Mesenchymal stem cell (in vitro differentiated cells and primary cell): ENCODE results near the gene TTC7B.
A peak's percentile ranks its signal among the peaks of the same experiment; 100 is the strongest.

Source experiments
- DNase-seq: peaks from one replicate; pipeline ENCODE4 v3.0.0-alpha.2; 2013
- H2AFZ ChIP-seq: one replicate; pipeline ENCODE4 v1.6.1; 2013; ENCODE audit warnings: low read depth, mild to moderate bottlenecking, control low read depth, inconsistent platforms, low read length, moderate library complexity
- H2AK5ac ChIP-seq: 2 replicates; pipeline ENCODE4 v1.6.1; 2013; ENCODE audit warnings: low read length, moderate library complexity, mild to moderate bottlenecking, inconsistent platforms; ENCODE audit not compliant: severe bottlenecking
- H2BK120ac ChIP-seq: one replicate; pipeline ENCODE4 v1.6.1; 2013; ENCODE audit warnings: low read depth, mild to moderate bottlenecking, inconsistent platforms, low read length, moderate library complexity
- H2BK12ac ChIP-seq, 2 experiments: one replicate each; pipeline ENCODE4 v1.6.1; 2013; ENCODE audit warnings: inconsistent platforms in 2 of 2, low read length in 2 of 2, mild to moderate bottlenecking in 2 of 2, moderate library complexity in 2 of 2, control low read depth in 1 of 2
- H2BK15ac ChIP-seq: one replicate; pipeline ENCODE4 v1.6.1; 2013; ENCODE audit warnings: mild to moderate bottlenecking, low read depth, inconsistent platforms; ENCODE audit not compliant: poor library complexity, severe bottlenecking
- H2BK5ac ChIP-seq: 2 replicates; pipeline ENCODE4 v1.6.1; 2013; ENCODE audit warnings: low read depth, mild to moderate bottlenecking, low read length, control low read depth, inconsistent platforms; ENCODE audit not compliant: poor library complexity, severe bottlenecking
- H3K14ac ChIP-seq, 2 experiments: one replicate each; pipeline ENCODE4 v1.6.1; 2013; ENCODE audit warnings: inconsistent platforms in 2 of 2, low read length in 2 of 2, control low read depth in 1 of 2, mild to moderate bottlenecking in 1 of 2, moderate library complexity in 1 of 2
- H3K18ac ChIP-seq, 2 experiments: one replicate each; pipeline ENCODE4 v1.6.1; 2013; ENCODE audit warnings: inconsistent platforms in 2 of 2, low read length in 2 of 2, control low read depth in 1 of 2, low read depth in 1 of 2, mild to moderate bottlenecking in 1 of 2
- H3K23ac ChIP-seq, 2 experiments: one replicate each; pipeline ENCODE4 v1.6.1; 2013; ENCODE audit warnings: inconsistent platforms in 2 of 2, low read length in 2 of 2, mild to moderate bottlenecking in 2 of 2, moderate library complexity in 2 of 2, control low read depth in 1 of 2
- H3K27ac ChIP-seq: 2 replicates; pipeline ENCODE4 v1.5.1; 2013; ENCODE audit warnings: mild to moderate bottlenecking, moderate library complexity, low read length, control low read depth, inconsistent platforms; ENCODE audit not compliant: poor library complexity, severe bottlenecking
- H3K27me3 ChIP-seq, 2 experiments: 2 replicates each; pipeline versions ENCODE4 v1.6.1 to v1.7.0; 2013; ENCODE audit warnings: low read length in 2 of 2, mild to moderate bottlenecking in 2 of 2, moderate library complexity in 2 of 2, control low read depth in 1 of 2, inconsistent platforms in 1 of 2; ENCODE audit not compliant: control insufficient read depth in 1 of 2, insufficient read depth in 1 of 2
- H3K36me3 ChIP-seq, 2 experiments: 2 replicates each; pipeline versions ENCODE4 v1.6.1 to v1.7.0; 2013; ENCODE audit warnings: low read length in 2 of 2, control low read depth in 1 of 2, inconsistent platforms in 1 of 2, low read depth in 1 of 2, mild to moderate bottlenecking in 1 of 2; ENCODE audit not compliant: insufficient read depth in 2 of 2, control insufficient read depth in 1 of 2
- H3K4ac ChIP-seq, 2 experiments: one replicate each; pipeline ENCODE4 v1.6.1; 2013; ENCODE audit warnings: inconsistent platforms in 2 of 2, low read length in 2 of 2, mild to moderate bottlenecking in 2 of 2, moderate library complexity in 2 of 2, control low read depth in 1 of 2, low read depth in 1 of 2
- H3K4me1 ChIP-seq: 2 replicates; pipeline ENCODE4 v1.6.1; 2013; ENCODE audit warnings: low read depth, low read length, control low read depth; ENCODE audit not compliant: control insufficient read depth, insufficient read depth
- H3K4me2 ChIP-seq: 2 replicates; pipeline ENCODE4 v1.6.1; 2013; ENCODE audit warnings: low read length, mild to moderate bottlenecking, inconsistent platforms; ENCODE audit not compliant: poor library complexity, severe bottlenecking
- H3K4me3 ChIP-seq, 2 experiments: 2 replicates each; pipeline versions ENCODE4 v1.5.1 to v1.7.0; 2013; ENCODE audit warnings: low read length in 2 of 2, mild to moderate bottlenecking in 2 of 2, control low read depth in 1 of 2, low read depth in 1 of 2; ENCODE audit not compliant: insufficient read depth in 1 of 2
- H3K79me1 ChIP-seq: replicated peaks from 2 replicates; pipeline ENCODE4 v1.6.1; 2013; ENCODE audit warnings: mild to moderate bottlenecking, control low read depth, low read length, inconsistent platforms; ENCODE audit not compliant: poor library complexity, severe bottlenecking
- H3K9ac ChIP-seq: 2 replicates; pipeline ENCODE4 v1.7.0; 2013; ENCODE audit warnings: mild to moderate bottlenecking, low read length, moderate library complexity
- H3K9me3 ChIP-seq: 2 replicates; pipeline ENCODE4 v1.7.0; 2013; ENCODE audit warnings: mild to moderate bottlenecking, low read length; ENCODE audit not compliant: control insufficient read depth
- H4K8ac ChIP-seq: one replicate; pipeline ENCODE4 v1.6.1; 2013; ENCODE audit warnings: inconsistent platforms, mild to moderate bottlenecking, low read length, moderate library complexity
- H4K91ac ChIP-seq: one replicate; pipeline ENCODE4 v1.6.1; 2013; ENCODE audit warnings: mild to moderate bottlenecking, low read length, inconsistent platforms
- WGBS: methylation state at CpG from one replicate; pipeline ENCODE4 v1.1.7; 2013; ENCODE audit warnings: mixed read lengths; 5-methylcytosine and 5-hydroxymethylcytosine counted together

TTC7B gene

GRCh38 chr14:90628825-90629224 is 187.4 kb downstream of the TTC7B start:
- WGBS = 98% methylated on average over 8 of the region's 8 CpGs
- Histone ChIP-seq H2AFZ (no peak overlapping the region), H4K8ac (peak overlapping the region; percentile 32), H3K4me2 (no peak overlapping the region), H3K4me3 (no peak overlapping the region), H2BK120ac (no peak overlapping the region), H3K18ac (no peak overlapping the region), H3K27me3 (no peaks in the 10 kb centered on the region), H3K79me1 (no peaks in the 10 kb centered on the region), H3K27ac (no peak overlapping the region), H2BK15ac (no peak overlapping the region), H4K91ac (peak overlapping the region; percentile 34), H2BK12ac (no peak overlapping the region), H3K4me1 (peaks cover 16% of the 10 kb centered on the region), H3K36me3 (peaks cover 3 to 6% of the 10 kb centered on the region in 2 experiments), H3K9ac (no peak overlapping the region), H2AK5ac (no peak overlapping the region), H2BK5ac (no peak overlapping the region), H3K14ac (no peak overlapping the region), H3K23ac (no peak overlapping the region), H3K4ac (no peak overlapping the region), H3K9me3 (no peaks in the 10 kb centered on the region)
- DNase-seq = no peak

DNA sequence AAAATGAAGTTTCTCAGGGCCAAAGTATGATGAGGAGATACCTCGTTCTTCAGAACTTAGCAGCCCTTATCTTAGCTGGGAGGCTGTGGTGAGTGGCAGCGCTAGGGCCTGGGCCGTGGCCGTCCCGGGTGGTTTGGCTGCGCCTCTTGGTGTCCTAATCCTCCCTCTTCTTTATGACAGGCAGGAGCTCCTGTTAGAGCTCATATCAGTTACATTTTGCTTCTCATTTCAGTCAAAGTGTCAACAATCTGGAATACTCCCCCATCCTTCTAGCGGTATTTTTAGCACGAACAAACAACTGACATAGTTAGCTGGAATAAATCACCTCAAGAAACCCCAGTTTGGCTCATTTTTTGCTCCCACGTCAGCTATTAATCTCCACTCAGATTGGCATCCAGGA is 188.8 kb downstream of the TTC7B start:
- Histone ChIP-seq H3K4me2 (no peak overlapping the region), H3K79me1 (no peaks in the 10 kb centered on the region), H2BK120ac (no peak overlapping the region), H3K27me3 (no peaks in the 10 kb centered on the region), H3K9ac (no peak overlapping the region), H2BK15ac (no peak overlapping the region), H3K27ac (no peak overlapping the region), H2BK5ac (no peak overlapping the region), H3K36me3 (peaks cover under 1 to 6% of the 10 kb centered on the region in 2 experiments), H2BK12ac (no peak overlapping the region), H3K23ac (no peak overlapping the region), H4K91ac (no peak overlapping the region), H4K8ac (no peak overlapping the region), H2AK5ac (no peak overlapping the region), H3K9me3 (no peaks in the 10 kb centered on the region), H3K4me3 (no peak overlapping the region), H2AFZ (no peak overlapping the region), H3K18ac (no peak overlapping the region), H3K4ac (no peak overlapping the region), H3K4me1 (peaks cover 15% of the 10 kb centered on the region), H3K14ac (no peak overlapping the region)
- WGBS = 86% methylated on average over 9 of the region's 9 CpGs
- no peak for DNase-seq

GRCh38 chr14:90626550-90626949 is 189.7 kb downstream of the TTC7B start:
- Histone ChIP-seq H2BK5ac (no peak overlapping the region), H3K4ac (no peak overlapping the region), H3K27me3 (no peaks in the 10 kb centered on the region), H4K91ac (no peak overlapping the region), H3K27ac (no peak overlapping the region), H3K9ac (no peak overlapping the region), H3K14ac (no peak overlapping the region), H2AK5ac (no peak overlapping the region), H2BK12ac (no peak overlapping the region), H3K4me1 (peaks cover 14% of the 10 kb centered on the region), H2BK15ac (no peak overlapping the region), H2AFZ (no peak overlapping the region), H3K79me1 (no peaks in the 10 kb centered on the region), H2BK120ac (no peak overlapping the region), H3K23ac (no peak overlapping the region), H4K8ac (no peak overlapping the region), H3K36me3 (peaks cover 0 to 6% of the 10 kb centered on the region in 2 experiments), H3K9me3 (no peaks in the 10 kb centered on the region), H3K18ac (no peak overlapping the region), H3K4me3 (no peak overlapping the region), H3K4me2 (no peak overlapping the region)
- 98% methylated on average over 7 of the region's 7 CpGs for WGBS
- no peak for DNase-seq

DNA sequence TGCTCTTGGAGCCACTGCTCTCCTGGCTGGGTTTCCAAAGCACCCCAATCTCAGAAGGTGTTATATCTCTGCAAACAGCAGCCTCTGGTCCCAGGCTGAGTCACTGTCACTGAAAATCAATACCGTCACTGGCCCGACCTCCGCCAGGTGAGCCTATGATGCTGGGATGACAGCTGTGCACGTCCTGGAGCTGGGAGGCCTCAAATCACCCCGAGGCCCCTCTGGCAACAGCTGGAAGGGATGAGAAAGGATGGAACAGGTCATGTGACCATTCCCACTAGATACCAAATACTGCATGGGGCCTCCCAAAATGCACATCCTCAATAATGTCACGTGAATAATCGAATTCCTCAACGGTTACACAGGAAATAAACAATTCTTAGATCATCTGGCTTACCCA is 190.8 kb downstream of the TTC7B start:
- 68% methylated on average over 7 of the region's 8 CpGs for WGBS
- no peaks in the 10 kb centered on the region for H3K79me1 ChIP-seq
- peaks cover 0 to 9% of the 10 kb centered on the region in 2 experiments for H3K36me3 ChIP-seq
- no peak overlapping the region for H3K14ac ChIP-seq
- no peak for DNase-seq
- no peak overlapping the region for H3K4me3 ChIP-seq
- no peak overlapping the region for H2BK5ac ChIP-seq
- H2BK15ac ChIP-seq = no peak overlapping the region
- peak overlapping the region in 1 of 2 experiments; percentile 18 for H3K18ac ChIP-seq
- no peak overlapping the region for H3K27ac ChIP-seq
- H3K4me1 ChIP-seq = peaks cover 14% of the 10 kb centered on the region
- no peak overlapping the region for H2AFZ ChIP-seq
- no peak overlapping the region for H4K8ac ChIP-seq
- H3K4ac ChIP-seq = no peak overlapping the region
- no peak overlapping the region for H4K91ac ChIP-seq
- H3K9ac ChIP-seq = no peak overlapping the region
- H2BK12ac ChIP-seq = peak overlapping the region in 1 of 2 experiments; percentile 51
- H3K23ac ChIP-seq = no peak overlapping the region
- H2AK5ac ChIP-seq = peak overlapping the region; percentile 72
- H3K9me3 ChIP-seq = no peaks in the 10 kb centered on the region
- no peak overlapping the region for H3K4me2 ChIP-seq
- H2BK120ac ChIP-seq = no peak overlapping the region
- H3K27me3 ChIP-seq = no peaks in the 10 kb centered on the region
